ENCODE data around the gene ATXN1.
"Not testable (repeated sequence)": the region's sequence is repeated elsewhere in the genome, so short reads cannot be mapped to it uniquely, and the experiment has no call there.

Gene ATXN1

GRCh38 chr6:16802071-16802470 lies 40.8 kb upstream of the ATXN1 start:
- no peak overlapping the region for H3K27ac ChIP-seq
- TF ChIP-seq Cebpa-rat (IDR thresholded peaks at IDR 0.05), result no peak
- no peaks in the 10 kb centered on the region for H3K36me3 ChIP-seq
- H3K4me3 ChIP-seq, result no peak overlapping the region
- no peaks in the 10 kb centered on the region for H4K20me1 ChIP-seq
- no peak overlapping the region for H3K4me2 ChIP-seq
- H3K9me3 ChIP-seq, result no peaks in the 10 kb centered on the region
- H3K9ac ChIP-seq, result no peak overlapping the region
- H3K4me1 ChIP-seq, result no peaks in the 10 kb centered on the region
- no peaks in the 10 kb centered on the region for H3K27me3 ChIP-seq

GRCh38 chr6:16800942-16801341 lies 39.7 kb upstream of the ATXN1 start:
- no peak overlapping the region for H3K4me2 ChIP-seq
- H3K9me3 ChIP-seq, result no peaks in the 10 kb centered on the region
- H3K9ac ChIP-seq, result no peak overlapping the region
- no peak overlapping the region for H3K4me3 ChIP-seq
- TF ChIP-seq Cebpa-rat (IDR thresholded peaks at IDR 0.05), result no peak
- H3K27ac ChIP-seq, result no peak overlapping the region
- no peaks in the 10 kb centered on the region for H4K20me1 ChIP-seq
- H3K4me1 ChIP-seq, result no peaks in the 10 kb centered on the region
- H3K36me3 ChIP-seq, result no peaks in the 10 kb centered on the region
- H3K27me3 ChIP-seq, result no peaks in the 10 kb centered on the region

DNA sequence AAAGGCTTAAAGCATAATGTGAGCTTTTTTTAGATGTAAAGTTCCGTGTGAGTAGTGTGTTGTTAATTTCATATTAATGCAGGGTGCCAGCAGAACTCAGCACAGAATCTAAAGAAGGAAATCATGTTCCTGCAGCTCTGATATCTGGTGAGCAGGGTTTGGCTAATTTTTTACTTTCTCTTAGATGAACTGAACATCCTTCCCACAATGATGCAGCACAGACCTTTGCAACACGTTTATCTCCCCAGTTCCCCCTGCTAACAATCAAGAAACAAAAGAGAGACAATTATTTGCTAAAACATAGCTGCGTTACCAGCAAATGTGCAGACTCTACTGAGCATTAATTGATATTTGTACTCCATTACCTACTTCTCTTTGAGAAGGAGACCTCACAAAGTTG lies 39.1 kb upstream of the ATXN1 start:
- Histone ChIP-seq H3K4me3 (no peak overlapping the region), H3K4me1 (no peaks in the 10 kb centered on the region), H3K9ac (no peak overlapping the region), H3K9me3 (no peaks in the 10 kb centered on the region), H4K20me1 (no peaks in the 10 kb centered on the region), H3K4me2 (no peak overlapping the region), H3K36me3 (no peaks in the 10 kb centered on the region), H3K27me3 (no peaks in the 10 kb centered on the region), H3K27ac (no peak overlapping the region)
- TF ChIP-seq Cebpa-rat (IDR thresholded peaks at IDR 0.05), result no peak

DNA sequence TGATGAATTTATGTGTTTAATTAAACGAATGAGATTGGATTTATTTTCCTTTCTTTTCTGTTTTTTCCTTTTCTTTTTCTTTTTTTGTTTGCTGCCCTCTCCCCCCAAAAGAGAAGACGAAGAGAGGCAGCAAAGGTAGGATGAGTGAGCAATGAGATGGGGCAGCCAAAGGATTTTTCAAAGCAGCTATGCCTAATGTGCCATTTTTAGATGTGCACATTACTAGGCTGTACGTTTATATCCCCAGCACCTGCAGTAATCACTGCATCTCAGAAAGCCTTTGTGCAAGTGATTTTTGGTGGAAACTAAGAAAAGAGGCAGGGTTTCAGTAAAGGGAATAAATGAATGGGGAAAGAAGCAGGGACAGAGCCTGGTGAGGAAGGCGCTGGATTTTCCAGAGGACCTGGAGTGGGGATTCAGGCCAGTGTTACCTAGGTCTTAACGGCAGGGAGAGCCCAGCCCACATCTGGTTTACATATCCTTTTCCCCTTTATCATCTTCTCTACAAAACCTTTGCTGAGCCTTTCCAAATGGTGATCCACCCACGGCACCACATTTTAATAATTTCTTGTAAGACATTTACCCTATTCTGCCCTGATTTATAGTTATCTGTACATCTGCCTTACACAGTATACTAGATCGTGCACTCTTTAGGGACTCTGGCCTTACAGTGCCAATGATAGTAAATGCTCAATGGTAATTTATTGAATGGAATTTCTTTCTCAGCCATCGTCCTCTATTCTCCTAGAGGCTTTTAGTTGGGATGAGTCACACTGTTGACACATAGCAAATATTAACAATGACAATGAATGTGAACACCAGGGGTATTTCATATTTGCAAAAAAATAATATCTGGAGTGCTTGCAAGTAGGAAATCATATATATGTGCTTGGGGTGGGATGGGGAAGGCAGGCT lies 38.3 kb upstream of the ATXN1 start:
- Histone ChIP-seq H3K9ac (no peak overlapping the region), H3K4me2 (no peak overlapping the region), H3K4me3 (no peak overlapping the region)

DNA sequence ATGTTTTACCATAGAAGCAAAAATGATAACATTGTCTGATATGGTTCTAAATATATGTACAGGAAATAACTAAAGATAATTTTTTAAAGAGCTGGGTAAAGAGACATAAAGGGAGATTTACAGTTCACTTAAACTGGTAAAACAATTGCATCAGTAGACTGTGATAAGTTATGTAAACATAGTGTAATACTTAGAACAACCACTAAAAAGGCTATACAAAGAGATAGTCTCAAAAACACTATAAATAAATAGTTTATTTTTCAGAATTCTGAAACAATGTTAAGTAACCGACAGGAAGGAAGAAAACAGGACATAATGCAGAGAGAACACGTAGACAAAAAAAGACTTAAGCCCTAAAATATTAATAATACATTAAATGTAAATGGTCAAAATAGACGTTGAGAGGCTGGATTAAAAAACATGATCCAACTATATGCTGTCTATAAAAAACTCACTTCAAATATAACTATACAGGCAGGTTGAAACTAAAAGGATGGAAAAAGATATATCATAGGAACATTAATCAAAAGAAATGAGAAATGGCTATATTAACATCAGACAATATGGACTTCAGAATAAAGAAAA lies 32.7 kb upstream of the ATXN1 start:
- Histone ChIP-seq H4K20me1 (no peaks in the 10 kb centered on the region), H3K9me3 (0 out of 2 replicates have a peak, but pooled peaks cover 4% of the 10 kb centered on the region), H3K4me3 (no peak overlapping the region), H3K9ac (no peak overlapping the region), H3K27ac (no peak overlapping the region), H3K4me1 (no peaks in the 10 kb centered on the region), H3K27me3 (no peaks in the 10 kb centered on the region), H3K36me3 (no peaks in the 10 kb centered on the region), H3K4me2 (no peak overlapping the region)
- no peak for TF ChIP-seq Cebpa-rat (IDR thresholded peaks at IDR 0.05)

More for the DNA sequence above, 38.3 kb upstream of the ATXN1 start:
- H3K27me3 ChIP-seq, result no peaks in the 10 kb centered on the region
- H3K4me1 ChIP-seq, result no peaks in the 10 kb centered on the region
- no peaks in the 10 kb centered on the region for H3K36me3 ChIP-seq
- H3K27ac ChIP-seq, result no peak overlapping the region
- no peaks in the 10 kb centered on the region for H3K9me3 ChIP-seq
- H4K20me1 ChIP-seq, result no peaks in the 10 kb centered on the region
- no peak for TF ChIP-seq Cebpa-rat (IDR thresholded peaks at IDR 0.05)

- no peaks in the 10 kb centered on the region for H4K20me1 ChIP-seq
- H3K9ac ChIP-seq, result no peak overlapping the region
- peaks cover 9% of the 10 kb centered on the region; the same call in 1 of the 2 replicates for H3K9me3 ChIP-seq
- H3K36me3 ChIP-seq, result no peaks in the 10 kb centered on the region
- no peaks in the 10 kb centered on the region for H3K27me3 ChIP-seq
- no peak for TF ChIP-seq Cebpa-rat (IDR thresholded peaks at IDR 0.05)
- H3K4me3 ChIP-seq, result no peak overlapping the region
- no peak overlapping the region for H3K27ac ChIP-seq
- H3K4me2 ChIP-seq, result no peak overlapping the region
- no peaks in the 10 kb centered on the region for H3K4me1 ChIP-seq
Measured at GRCh38 chr6:16789329-16790038, 28.2 kb upstream of the ATXN1 start.

GRCh38 chr6:16787128-16787682 lies 25.9 kb upstream of the ATXN1 start:
- peaks cover 9% of the 10 kb centered on the region; the same call in 1 of the 2 replicates for H3K9me3 ChIP-seq
- H3K36me3 ChIP-seq, result no peaks in the 10 kb centered on the region
- no peaks in the 10 kb centered on the region for H4K20me1 ChIP-seq

DNA sequence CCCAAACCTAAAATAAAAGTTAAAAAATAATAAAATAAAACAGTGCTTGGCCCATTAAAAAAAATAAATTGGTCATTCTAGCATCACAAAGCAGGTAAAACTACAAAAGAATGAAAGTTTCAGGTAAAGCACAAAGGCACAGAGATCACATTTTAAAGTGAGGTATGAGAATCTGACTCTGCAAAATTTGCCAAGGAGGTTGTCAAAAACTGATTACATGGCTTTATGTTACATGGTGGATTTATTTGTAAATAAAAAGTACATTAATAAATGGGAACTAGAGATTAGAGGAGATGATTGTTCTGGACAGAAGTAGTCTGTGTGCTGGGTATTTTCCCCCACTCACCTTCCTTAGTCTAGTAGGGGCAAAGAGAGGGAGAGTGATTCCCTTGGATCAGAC lies 24.2 kb upstream of the ATXN1 start:
- Histone ChIP-seq H3K9me3 (peaks cover 9% of the 10 kb centered on the region; the same call in 1 of the 2 replicates), H3K9ac (no peak overlapping the region), H3K4me2 (no peak overlapping the region), H3K36me3 (no peaks in the 10 kb centered on the region), H3K4me1 (no peaks in the 10 kb centered on the region), H3K27ac (no peak overlapping the region), H3K27me3 (no peaks in the 10 kb centered on the region), H3K4me3 (no peak overlapping the region), H4K20me1 (no peaks in the 10 kb centered on the region)
- no peak for TF ChIP-seq Cebpa-rat (IDR thresholded peaks at IDR 0.05)

More at GRCh38 chr6:16787128-16787682, 25.9 kb upstream of the ATXN1 start:
- TF ChIP-seq Cebpa-rat (IDR thresholded peaks at IDR 0.05), result no peak
- Histone ChIP-seq H3K9ac (no peak overlapping the region), H3K4me2 (no peak overlapping the region), H3K27ac (no peak overlapping the region), H3K27me3 (no peaks in the 10 kb centered on the region), H3K4me1 (no peaks in the 10 kb centered on the region), H3K4me3 (no peak overlapping the region)

- H4K20me1 ChIP-seq, H3K27me3 ChIP-seq, H3K9ac ChIP-seq, H3K4me2 ChIP-seq, H3K4me3 ChIP-seq, H3K27ac ChIP-seq, H3K36me3 ChIP-seq, H3K4me1 ChIP-seq, H3K9me3 ChIP-seq: not testable (repeated sequence)
Measured at GRCh38 chr6:16784957-16785356, 23.7 kb upstream of the ATXN1 start.

Measured in BLaER1 (cell line).